Gastroesophageal sphincter (tissue), 3 donors: ENCODE data around the gene TMEM248.

Experiments
- POLR2A ChIP-seq, 2 donors: fragments of 450-650 bp; IDR thresholded peaks; one replicate each; pipeline ENCODE4 v1.6.1; 2017; ENCODE audit warnings: antibody characterized with exemption in 2 of 2, mild to moderate bottlenecking in 2 of 2, moderate library complexity in 1 of 2
- TF ChIP-seq, protein P1 (sequence below), 4 experiments: fragments of 200-600 bp in 2 of 4; fragments of 450-650 bp in 2 of 4; sonication (generic) in 1 of 4; IDR thresholded peaks; one replicate each; pipeline ENCODE4 v1.5.1; 2017 to 2019; ENCODE audit warnings: antibody characterized with exemption in 4 of 4, mild to moderate bottlenecking in 2 of 4, moderate library complexity in 2 of 4

- TF ChIP-seq, protein P1, sequence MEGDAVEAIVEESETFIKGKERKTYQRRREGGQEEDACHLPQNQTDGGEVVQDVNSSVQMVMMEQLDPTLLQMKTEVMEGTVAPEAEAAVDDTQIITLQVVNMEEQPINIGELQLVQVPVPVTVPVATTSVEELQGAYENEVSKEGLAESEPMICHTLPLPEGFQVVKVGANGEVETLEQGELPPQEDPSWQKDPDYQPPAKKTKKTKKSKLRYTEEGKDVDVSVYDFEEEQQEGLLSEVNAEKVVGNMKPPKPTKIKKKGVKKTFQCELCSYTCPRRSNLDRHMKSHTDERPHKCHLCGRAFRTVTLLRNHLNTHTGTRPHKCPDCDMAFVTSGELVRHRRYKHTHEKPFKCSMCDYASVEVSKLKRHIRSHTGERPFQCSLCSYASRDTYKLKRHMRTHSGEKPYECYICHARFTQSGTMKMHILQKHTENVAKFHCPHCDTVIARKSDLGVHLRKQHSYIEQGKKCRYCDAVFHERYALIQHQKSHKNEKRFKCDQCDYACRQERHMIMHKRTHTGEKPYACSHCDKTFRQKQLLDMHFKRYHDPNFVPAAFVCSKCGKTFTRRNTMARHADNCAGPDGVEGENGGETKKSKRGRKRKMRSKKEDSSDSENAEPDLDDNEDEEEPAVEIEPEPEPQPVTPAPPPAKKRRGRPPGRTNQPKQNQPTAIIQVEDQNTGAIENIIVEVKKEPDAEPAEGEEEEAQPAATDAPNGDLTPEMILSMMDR (IDR thresholded peaks at IDR 0.05): no peak
- TF ChIP-seq POLR2A (IDR thresholded peaks at IDR 0.05): no peak
Observed at GRCh38 chr7:66896441-66896840, 24.6 kb upstream of the TMEM248 start.
